ENCODE data around the gene DUXB.

The DUXB gene

GRCh38 chr16:75695708-75696107 is 5.6 kb downstream of the DUXB start:
- Histone ChIP-seq H3K36me3 (ENCODE audit: insufficient read depth) (no peaks in the 10 kb centered on the region), H3K27ac (no peak overlapping the region), H3K4me2 (no peak overlapping the region), H2AFZ (ENCODE audit: low read depth) (no peak overlapping the region), H3K27me3 (ENCODE audit: insufficient read depth, low read depth) (no peaks in the 10 kb centered on the region), H4K20me1 (ENCODE audit: insufficient read depth) (no peaks in the 10 kb centered on the region), H3K4me1 (ENCODE audit: low read depth, poor library complexity, severe bottlenecking) (no peaks in the 10 kb centered on the region), H3K9ac (no peak overlapping the region), H3K79me2 (ENCODE audit: insufficient read depth, low read depth) (no peaks in the 10 kb centered on the region), H3K4me3 (IDR thresholded peaks at IDR 0.05; ENCODE audit: insufficient read depth, low read depth, low read length) (no peak overlapping the region)
- TF ChIP-seq CTCF (conservative IDR thresholded peaks at IDR 0.05; ENCODE audit: low read depth, low read length) = peak; percentile 46; the same call in 1 of the 2 replicates

GRCh38 chr16:75687361-75687760 is 13.9 kb downstream of the DUXB start:
- H3K27me3 ChIP-seq (ENCODE audit: insufficient read depth, low read depth) = no peaks in the 10 kb centered on the region
- no peaks in the 10 kb centered on the region for H3K79me2 ChIP-seq (ENCODE audit: insufficient read depth, low read depth)
- TF ChIP-seq CTCF (conservative IDR thresholded peaks at IDR 0.05; ENCODE audit: low read depth, low read length) = no peak
- H3K4me3 ChIP-seq (IDR thresholded peaks at IDR 0.05; ENCODE audit: insufficient read depth, low read depth, low read length) = no peak overlapping the region
- H3K4me1 ChIP-seq (ENCODE audit: low read depth, poor library complexity, severe bottlenecking) = peaks cover 5% of the 10 kb centered on the region
- H2AFZ ChIP-seq (ENCODE audit: low read depth) = no peak overlapping the region; the same call in 1 of the 2 replicates
- no peak overlapping the region for H3K4me2 ChIP-seq
- H3K36me3 ChIP-seq (ENCODE audit: insufficient read depth) = no peaks in the 10 kb centered on the region
- no peak overlapping the region for H3K9ac ChIP-seq
- H3K27ac ChIP-seq = no peak overlapping the region
- no peaks in the 10 kb centered on the region for H4K20me1 ChIP-seq (ENCODE audit: insufficient read depth)

- H3K36me3 ChIP-seq (ENCODE audit: insufficient read depth) = no peaks in the 10 kb centered on the region
- peaks cover 2% of the 10 kb centered on the region for H3K4me1 ChIP-seq (ENCODE audit: low read depth, poor library complexity, severe bottlenecking)
- H4K20me1 ChIP-seq (ENCODE audit: insufficient read depth) = no peaks in the 10 kb centered on the region
- no peak overlapping the region for H3K9ac ChIP-seq
- no peaks in the 10 kb centered on the region for H3K27me3 ChIP-seq (ENCODE audit: insufficient read depth, low read depth)
- H3K4me2 ChIP-seq = no peak overlapping the region
- H3K79me2 ChIP-seq (ENCODE audit: insufficient read depth, low read depth) = no peaks in the 10 kb centered on the region
- no peak overlapping the region for H2AFZ ChIP-seq (ENCODE audit: low read depth)
- no peak for TF ChIP-seq CTCF (conservative IDR thresholded peaks at IDR 0.05; ENCODE audit: low read depth, low read length)
- no peak overlapping the region for H3K27ac ChIP-seq
- H3K4me3 ChIP-seq (IDR thresholded peaks at IDR 0.05; ENCODE audit: insufficient read depth, low read depth, low read length) = no peak overlapping the region
Observed at GRCh38 chr16:75682308-75682707, 19.0 kb downstream of the DUXB start.

GRCh38 chr16:75679366-75679765 is 21.9 kb downstream of the DUXB start:
- Histone ChIP-seq H4K20me1 (ENCODE audit: insufficient read depth) (no peaks in the 10 kb centered on the region), H3K9ac (no peak overlapping the region), H3K36me3 (ENCODE audit: insufficient read depth) (no peaks in the 10 kb centered on the region), H3K27me3 (ENCODE audit: insufficient read depth, low read depth) (no peaks in the 10 kb centered on the region), H3K4me1 (ENCODE audit: low read depth, poor library complexity, severe bottlenecking) (no peaks in the 10 kb centered on the region), H3K27ac (no peak overlapping the region), H3K79me2 (ENCODE audit: insufficient read depth, low read depth) (no peaks in the 10 kb centered on the region), H3K4me3 (IDR thresholded peaks at IDR 0.05; ENCODE audit: insufficient read depth, low read depth, low read length) (no peak overlapping the region), H2AFZ (ENCODE audit: low read depth) (no peak overlapping the region), H3K4me2 (no peak overlapping the region)
- TF ChIP-seq CTCF (conservative IDR thresholded peaks at IDR 0.05; ENCODE audit: low read depth, low read length) = no peak
